ENCODE measurements around the gene SCRN1.

- TF ChIP-seq POLR2A (IDR thresholded peaks at IDR 0.05) (no peak), CTCF (IDR thresholded peaks at IDR 0.05) (no peak), EP300 (IDR thresholded peaks at IDR 0.05) (no peak)
These were observed 63.4 kb downstream of the SCRN1 start for GRCh38 chr7:29926216-29926615.

All from ovary (tissue), 3 donors.